Type B pancreatic cell (in vitro differentiated cells): Measurements from ENCODE around the gene PARD3B. TPM values are rescaled to one million over a fixed set of nuclear protein-coding genes. Genes with fewer than 3 reads are reported as not detected.

ENCODE experiments used
- DNase-seq: peaks from one replicate; pipeline ENCODE4 v3.0.0; 2021; ENCODE audit warnings: mixed read lengths; ENCODE audit not compliant: unreplicated experiment; ENCODE audit errors: extremely low spot score
- H3K27ac Mint-ChIP-seq: 2 replicates; pipeline ENCODE4 v1.8.0; 2021; ENCODE audit warnings: mild to moderate bottlenecking, mixed read lengths
- H3K27me3 Mint-ChIP-seq: 2 replicates; pipeline ENCODE4 v1.8.0; 2021; ENCODE audit warnings: mixed read lengths
- H3K36me3 Mint-ChIP-seq: 2 replicates; pipeline ENCODE4 v1.8.0; 2021; ENCODE audit warnings: mixed read lengths
- H3K4me1 Mint-ChIP-seq: one replicate; pipeline ENCODE4 v1.8.0; 2021; ENCODE audit warnings: mixed read lengths; ENCODE audit not compliant: unreplicated experiment
- H3K4me3 Mint-ChIP-seq: 2 replicates; pipeline ENCODE4 v1.8.0; 2021; ENCODE audit warnings: mild to moderate bottlenecking, mixed read lengths
- H3K9me3 Mint-ChIP-seq: 2 replicates; pipeline ENCODE4 v1.8.0; 2021; ENCODE audit warnings: mixed read lengths
- total RNA-seq: library from RNA; stranded (reverse); gene quantifications from 2 replicates; pipeline ENCODE4 v1.2.1, GENCODE V29; 2021; ENCODE audit warnings: low replicate concordance
- TF ChIP-seq, protein P1 (sequence below): fragments of 200-600 bp; sonication (generic); conservative IDR thresholded peaks from 2 replicates; pipeline ENCODE4 v1.5.0; 2021; ENCODE audit warnings: antibody characterized with exemption, mild to moderate bottlenecking

PARD3B gene
- total RNA-seq, 1 donor from 2014 or later, result 15.9 TPM

DNA sequence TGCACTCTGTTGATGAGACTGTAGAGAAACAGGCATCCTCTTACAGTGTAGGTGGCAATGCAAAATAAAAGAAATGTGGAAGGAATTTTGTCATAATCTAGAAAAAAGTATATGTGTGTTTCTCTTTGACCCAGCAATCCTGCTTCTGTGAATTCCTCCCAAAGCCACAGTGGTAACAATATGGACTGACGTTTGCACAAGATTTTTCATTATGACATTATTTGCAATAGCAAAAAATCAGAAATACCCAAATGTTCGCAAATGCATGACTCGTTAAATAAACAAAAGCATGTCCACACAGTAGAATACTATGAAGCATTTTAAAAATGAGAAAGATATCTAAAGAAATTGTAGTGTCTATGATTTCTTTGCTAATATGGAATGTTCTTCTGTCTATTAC lies 881.8 kb downstream of the PARD3B start:
- Mint-ChIP-seq H3K4me3 (no peak overlapping the region), H3K27ac (no peak overlapping the region), H3K9me3 (peaks cover 4% of the 10 kb centered on the region), H3K4me1 (no peaks in the 10 kb centered on the region), H3K27me3 (no peaks in the 10 kb centered on the region), H3K36me3 (no peaks in the 10 kb centered on the region)
- TF ChIP-seq, protein P1, sequence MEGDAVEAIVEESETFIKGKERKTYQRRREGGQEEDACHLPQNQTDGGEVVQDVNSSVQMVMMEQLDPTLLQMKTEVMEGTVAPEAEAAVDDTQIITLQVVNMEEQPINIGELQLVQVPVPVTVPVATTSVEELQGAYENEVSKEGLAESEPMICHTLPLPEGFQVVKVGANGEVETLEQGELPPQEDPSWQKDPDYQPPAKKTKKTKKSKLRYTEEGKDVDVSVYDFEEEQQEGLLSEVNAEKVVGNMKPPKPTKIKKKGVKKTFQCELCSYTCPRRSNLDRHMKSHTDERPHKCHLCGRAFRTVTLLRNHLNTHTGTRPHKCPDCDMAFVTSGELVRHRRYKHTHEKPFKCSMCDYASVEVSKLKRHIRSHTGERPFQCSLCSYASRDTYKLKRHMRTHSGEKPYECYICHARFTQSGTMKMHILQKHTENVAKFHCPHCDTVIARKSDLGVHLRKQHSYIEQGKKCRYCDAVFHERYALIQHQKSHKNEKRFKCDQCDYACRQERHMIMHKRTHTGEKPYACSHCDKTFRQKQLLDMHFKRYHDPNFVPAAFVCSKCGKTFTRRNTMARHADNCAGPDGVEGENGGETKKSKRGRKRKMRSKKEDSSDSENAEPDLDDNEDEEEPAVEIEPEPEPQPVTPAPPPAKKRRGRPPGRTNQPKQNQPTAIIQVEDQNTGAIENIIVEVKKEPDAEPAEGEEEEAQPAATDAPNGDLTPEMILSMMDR, result no peak
- DNase-seq, result no peak

DNA sequence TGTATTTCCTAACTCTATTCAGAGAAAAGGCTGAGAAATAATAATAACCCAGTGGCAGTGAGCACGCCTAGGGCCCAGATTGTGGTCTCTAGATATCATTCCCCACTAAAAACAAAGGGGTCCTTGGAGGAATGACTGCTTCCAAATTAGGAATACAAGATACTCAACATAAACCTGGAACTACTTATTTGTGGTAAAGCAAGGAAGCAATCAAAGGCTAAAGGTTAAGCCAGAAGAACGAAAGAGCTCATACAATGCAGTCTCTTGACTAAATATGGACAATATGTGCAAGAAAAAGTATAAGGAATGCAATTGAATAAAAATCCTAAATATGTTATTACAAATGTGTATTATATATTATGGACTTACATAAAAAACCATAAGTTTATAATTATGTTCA lies 883.5 kb downstream of the PARD3B start:
- H3K27me3 Mint-ChIP-seq, result no peaks in the 10 kb centered on the region

DNA sequence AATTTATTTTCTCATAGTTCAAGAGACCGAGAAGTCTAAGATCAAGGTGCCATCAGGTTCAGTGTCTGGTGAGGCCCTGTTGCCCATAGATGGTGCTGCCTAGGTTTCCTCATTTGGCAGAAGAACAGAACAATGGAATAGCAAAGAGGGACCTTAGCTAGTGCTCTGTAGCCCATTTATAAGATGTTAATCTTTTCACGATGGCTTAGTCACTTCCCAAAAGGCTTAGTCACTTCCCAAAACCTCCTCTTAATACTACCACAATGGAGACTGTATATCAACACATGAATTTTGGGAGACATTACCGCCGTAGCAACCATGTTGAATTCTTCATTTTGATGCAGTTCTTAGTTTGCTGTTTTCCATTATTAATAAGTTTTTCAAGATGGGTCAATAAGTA lies 890.7 kb downstream of the PARD3B start:
- no peak overlapping the region for H3K27ac Mint-ChIP-seq
- no peaks in the 10 kb centered on the region for H3K27me3 Mint-ChIP-seq
- TF ChIP-seq, protein P1, result no peak
- H3K9me3 Mint-ChIP-seq, result no peaks in the 10 kb centered on the region
- no peaks in the 10 kb centered on the region for H3K4me1 Mint-ChIP-seq
- H3K36me3 Mint-ChIP-seq, result peaks cover 6% of the 10 kb centered on the region
- no peak overlapping the region for H3K4me3 Mint-ChIP-seq
- no peak for DNase-seq

More for the DNA sequence above, 883.5 kb downstream of the PARD3B start:
- H3K9me3 Mint-ChIP-seq, result peaks cover 4% of the 10 kb centered on the region
- no peak overlapping the region for H3K4me3 Mint-ChIP-seq
- no peak overlapping the region for H3K27ac Mint-ChIP-seq
- TF ChIP-seq, protein P1, result no peak
- no peak for DNase-seq
- no peaks in the 10 kb centered on the region for H3K36me3 Mint-ChIP-seq
- no peaks in the 10 kb centered on the region for H3K4me1 Mint-ChIP-seq

DNA sequence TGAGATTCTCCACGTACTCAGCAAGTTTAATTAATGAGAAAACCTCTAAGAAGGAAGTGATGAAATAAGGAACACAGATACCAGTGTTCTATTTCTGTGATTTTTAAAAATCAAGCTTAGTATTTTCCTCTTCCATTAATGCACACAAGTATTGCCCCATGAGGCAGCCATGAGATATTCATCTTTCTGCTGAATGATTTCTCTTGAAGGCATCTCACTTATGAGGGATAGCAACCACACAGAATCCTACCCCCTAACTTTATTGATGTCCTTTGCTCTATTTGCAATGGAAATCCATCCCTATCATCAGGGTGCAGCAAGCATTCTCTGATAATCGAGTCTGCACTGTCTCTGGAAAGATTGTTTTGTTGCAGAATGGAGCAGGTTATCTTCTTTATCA lies 893.0 kb downstream of the PARD3B start:
- TF ChIP-seq, protein P1, result no peak
- no peak overlapping the region for H3K4me3 Mint-ChIP-seq
- no peaks in the 10 kb centered on the region for H3K4me1 Mint-ChIP-seq
- peaks cover 5% of the 10 kb centered on the region for H3K9me3 Mint-ChIP-seq
- H3K27ac Mint-ChIP-seq, result no peak overlapping the region
- DNase-seq, result no peak
- no peaks in the 10 kb centered on the region for H3K27me3 Mint-ChIP-seq
- H3K36me3 Mint-ChIP-seq, result peaks cover 11% of the 10 kb centered on the region

DNA sequence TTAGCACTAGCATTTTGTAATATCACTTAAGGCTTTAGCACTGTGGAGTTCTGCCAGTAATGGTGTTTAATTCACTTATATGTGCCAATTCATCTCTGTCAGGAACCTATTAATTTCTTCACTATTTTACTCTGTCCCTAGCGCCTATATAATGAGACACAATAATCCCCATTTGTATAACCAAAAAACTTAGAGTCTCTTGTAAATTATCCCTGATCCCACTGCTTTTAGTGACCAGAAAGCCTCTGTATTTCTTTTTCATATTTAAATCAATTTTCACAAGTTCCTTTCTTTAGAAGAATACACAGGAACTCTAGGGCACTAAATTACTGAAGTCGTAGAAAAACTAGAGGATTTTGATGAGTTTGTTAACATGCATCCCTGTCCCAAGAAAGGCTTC lies 894.3 kb downstream of the PARD3B start:
- H3K27me3 Mint-ChIP-seq, result no peaks in the 10 kb centered on the region
- TF ChIP-seq, protein P1, result no peak
- no peak overlapping the region for H3K4me3 Mint-ChIP-seq
- DNase-seq, result no peak
- H3K4me1 Mint-ChIP-seq, result no peaks in the 10 kb centered on the region
- H3K9me3 Mint-ChIP-seq, result peaks cover 11% of the 10 kb centered on the region
- peaks cover 15% of the 10 kb centered on the region for H3K36me3 Mint-ChIP-seq
- no peak overlapping the region for H3K27ac Mint-ChIP-seq

DNA sequence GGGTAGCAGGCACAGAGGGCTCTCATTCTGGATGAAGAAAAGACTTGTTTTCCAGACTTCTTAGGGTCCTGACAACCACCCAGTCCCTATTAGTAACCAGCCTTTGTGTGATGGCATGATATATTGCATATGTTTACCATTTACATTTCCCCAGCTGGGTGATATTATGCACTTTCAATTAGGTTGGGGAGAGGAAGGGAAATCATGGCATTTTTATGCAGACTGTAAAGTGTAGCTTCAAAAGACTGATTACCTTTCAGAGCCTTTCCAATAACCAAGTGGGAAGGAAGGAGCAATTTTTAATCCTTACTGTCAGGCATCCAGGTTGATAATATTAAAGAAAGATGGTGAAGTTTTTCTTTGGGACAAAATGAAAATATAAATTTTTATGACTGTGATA lies 896.2 kb downstream of the PARD3B start:
- Mint-ChIP-seq H3K4me3 (no peak overlapping the region), H3K27me3 (no peaks in the 10 kb centered on the region), H3K4me1 (no peaks in the 10 kb centered on the region), H3K9me3 (peaks cover 18% of the 10 kb centered on the region), H3K27ac (no peak overlapping the region), H3K36me3 (peaks cover 15% of the 10 kb centered on the region)
- TF ChIP-seq, protein P1, result no peak
- no peak for DNase-seq
